Nephron progenitor cell (in vitro differentiated cells): ENCODE results near the gene ITGA2.

ENCODE experiments used
- DNase-seq: peaks from one replicate; pipeline ENCODE4 v3.0.0; 2021
- H3K27ac Mint-ChIP-seq: 2 replicates; pipeline ENCODE4 v1.8.0; 2021; ENCODE audit warnings: mild to moderate bottlenecking, moderate library complexity, mixed read lengths
- H3K27me3 Mint-ChIP-seq: 2 replicates; pipeline ENCODE4 v1.8.0; 2021; ENCODE audit warnings: mild to moderate bottlenecking, low read depth, mixed read lengths; ENCODE audit not compliant: poor library complexity
- H3K36me3 Mint-ChIP-seq: 2 replicates; pipeline ENCODE4 v1.8.0; 2021; ENCODE audit warnings: low read depth, mixed read lengths
- H3K4me1 Mint-ChIP-seq: 2 replicates; pipeline ENCODE4 v1.8.0; 2021; ENCODE audit warnings: mixed read lengths
- H3K4me3 Mint-ChIP-seq: 2 replicates; pipeline ENCODE4 v1.8.0; 2021; ENCODE audit warnings: mild to moderate bottlenecking, moderate library complexity, mixed read lengths
- H3K9me3 Mint-ChIP-seq: 2 replicates; pipeline ENCODE4 v1.8.0; 2021; ENCODE audit warnings: mild to moderate bottlenecking, moderate library complexity, mixed read lengths
- TF ChIP-seq, protein P1 (sequence below): fragments of 200-600 bp; sonication (generic); IDR thresholded peaks from 2 replicates; pipeline ENCODE4 v1.5.0; 2021; ENCODE audit warnings: antibody characterized with exemption

Gene ITGA2

DNA sequence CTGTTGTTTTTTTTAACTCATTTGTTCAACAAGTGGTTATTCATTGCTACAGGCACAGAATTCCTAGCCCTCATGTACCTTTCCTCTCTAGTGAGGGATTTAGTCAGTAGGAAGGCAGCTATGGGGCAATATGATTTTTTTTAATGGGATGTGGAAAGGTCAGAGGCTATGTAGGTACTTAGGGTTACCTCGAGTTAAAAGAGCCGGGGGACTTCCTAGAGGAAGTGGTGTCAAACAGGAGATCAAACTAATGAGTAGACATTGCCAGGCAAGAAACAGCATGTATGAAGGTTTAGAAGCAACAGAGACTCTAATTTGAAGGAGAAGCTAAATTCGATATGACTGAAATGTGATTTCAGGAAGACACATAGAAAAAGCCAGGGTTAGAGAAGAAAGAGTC, 50.7 kb downstream of the ITGA2 start:
- H3K27ac Mint-ChIP-seq: no peak overlapping the region
- H3K4me3 Mint-ChIP-seq: no peak overlapping the region
- H3K9me3 Mint-ChIP-seq: no peaks in the 10 kb centered on the region
- H3K36me3 Mint-ChIP-seq: no peaks in the 10 kb centered on the region
- H3K27me3 Mint-ChIP-seq: no peaks in the 10 kb centered on the region
- TF ChIP-seq, protein P1, sequence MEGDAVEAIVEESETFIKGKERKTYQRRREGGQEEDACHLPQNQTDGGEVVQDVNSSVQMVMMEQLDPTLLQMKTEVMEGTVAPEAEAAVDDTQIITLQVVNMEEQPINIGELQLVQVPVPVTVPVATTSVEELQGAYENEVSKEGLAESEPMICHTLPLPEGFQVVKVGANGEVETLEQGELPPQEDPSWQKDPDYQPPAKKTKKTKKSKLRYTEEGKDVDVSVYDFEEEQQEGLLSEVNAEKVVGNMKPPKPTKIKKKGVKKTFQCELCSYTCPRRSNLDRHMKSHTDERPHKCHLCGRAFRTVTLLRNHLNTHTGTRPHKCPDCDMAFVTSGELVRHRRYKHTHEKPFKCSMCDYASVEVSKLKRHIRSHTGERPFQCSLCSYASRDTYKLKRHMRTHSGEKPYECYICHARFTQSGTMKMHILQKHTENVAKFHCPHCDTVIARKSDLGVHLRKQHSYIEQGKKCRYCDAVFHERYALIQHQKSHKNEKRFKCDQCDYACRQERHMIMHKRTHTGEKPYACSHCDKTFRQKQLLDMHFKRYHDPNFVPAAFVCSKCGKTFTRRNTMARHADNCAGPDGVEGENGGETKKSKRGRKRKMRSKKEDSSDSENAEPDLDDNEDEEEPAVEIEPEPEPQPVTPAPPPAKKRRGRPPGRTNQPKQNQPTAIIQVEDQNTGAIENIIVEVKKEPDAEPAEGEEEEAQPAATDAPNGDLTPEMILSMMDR: no peak
- DNase-seq: no peak
- no peaks in the 10 kb centered on the region for H3K4me1 Mint-ChIP-seq

DNA sequence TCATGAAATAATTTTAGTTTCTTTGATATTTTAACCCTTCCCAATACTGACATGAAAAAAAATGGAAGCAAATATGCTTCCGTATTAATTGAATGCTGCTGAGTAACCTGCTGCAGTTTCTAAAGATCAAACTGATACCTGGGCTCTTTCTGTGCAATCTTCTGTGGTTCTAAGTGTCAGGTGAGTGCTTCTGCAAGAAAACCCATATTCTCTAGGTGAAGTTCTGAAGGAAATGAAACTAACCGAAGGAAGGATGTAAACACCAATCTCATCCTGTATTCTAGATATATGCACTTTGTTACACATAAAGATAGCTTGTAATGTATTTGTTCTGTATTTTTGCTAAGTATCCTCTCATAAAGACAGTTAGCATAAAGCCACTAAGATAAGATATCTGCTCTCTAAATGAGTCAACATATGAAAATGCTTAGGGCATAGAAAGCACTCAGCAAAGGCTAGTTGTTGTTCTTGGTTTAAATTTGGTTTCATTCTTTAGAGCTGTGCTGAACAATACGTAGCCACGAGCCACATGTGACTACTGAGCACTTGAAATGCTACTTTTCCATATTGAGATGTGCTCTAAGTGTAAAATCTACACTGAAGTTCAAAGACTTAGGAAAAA, 52.0 kb downstream of the ITGA2 start:
- Mint-ChIP-seq H3K27me3 (peaks cover under 1% of the 10 kb centered on the region), H3K27ac (no peak overlapping the region), H3K4me1 (no peaks in the 10 kb centered on the region), H3K4me3 (no peak overlapping the region), H3K36me3 (no peaks in the 10 kb centered on the region), H3K9me3 (no peaks in the 10 kb centered on the region)
- no peak for DNase-seq
- TF ChIP-seq, protein P1: no peak

GRCh38 chr5:53041740-53042139, 52.6 kb downstream of the ITGA2 start:
- Mint-ChIP-seq H3K9me3 (no peaks in the 10 kb centered on the region), H3K27me3 (peaks cover 3% of the 10 kb centered on the region), H3K4me1 (no peaks in the 10 kb centered on the region), H3K27ac (no peak overlapping the region), H3K36me3 (no peaks in the 10 kb centered on the region), H3K4me3 (no peak overlapping the region)
- no peak for DNase-seq
- TF ChIP-seq, protein P1: no peak

DNA sequence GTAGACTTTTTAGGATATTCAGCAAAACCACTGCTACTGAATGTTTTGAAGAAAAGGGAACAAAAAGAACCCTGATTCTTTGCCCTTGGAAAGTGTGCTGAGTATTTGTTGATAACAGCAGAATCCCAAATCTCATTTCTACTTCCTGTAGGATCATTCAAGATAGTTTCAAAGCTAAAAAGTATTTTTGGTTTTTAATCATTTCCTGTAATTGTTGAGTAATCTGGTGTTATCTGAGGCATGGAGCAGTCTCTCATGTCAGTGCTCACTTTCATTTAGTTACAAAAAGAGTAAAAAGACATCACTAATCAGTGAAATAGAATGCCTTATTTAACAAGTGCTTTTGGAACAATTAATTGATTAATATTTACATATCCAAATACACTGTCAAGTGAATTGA, 56.1 kb downstream of the ITGA2 start:
- DNase-seq: no peak
- Mint-ChIP-seq H3K27me3 (peaks cover 5% of the 10 kb centered on the region), H3K4me1 (no peaks in the 10 kb centered on the region), H3K4me3 (no peak overlapping the region), H3K27ac (no peak overlapping the region), H3K9me3 (no peaks in the 10 kb centered on the region), H3K36me3 (no peaks in the 10 kb centered on the region)
- TF ChIP-seq, protein P1: no peak

DNA sequence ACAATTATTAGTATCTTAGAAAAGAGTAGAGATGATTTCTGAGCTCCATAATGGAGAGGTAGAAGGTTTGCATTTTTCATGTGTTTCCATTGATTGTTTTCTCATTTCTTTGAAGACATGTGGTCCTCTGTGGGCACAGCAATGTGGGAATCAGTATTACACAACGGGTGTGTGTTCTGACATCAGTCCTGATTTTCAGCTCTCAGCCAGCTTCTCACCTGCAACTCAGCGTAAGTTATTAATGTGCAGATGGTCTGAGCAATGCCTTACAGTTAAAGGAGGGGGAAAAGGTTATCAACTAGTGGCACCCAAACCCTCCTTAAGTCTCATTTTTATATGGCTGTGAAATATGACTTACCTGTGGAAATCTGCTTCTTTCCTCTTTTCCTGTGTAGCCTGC, 59.1 kb downstream of the ITGA2 start:
- H3K36me3 Mint-ChIP-seq: no peaks in the 10 kb centered on the region
- H3K9me3 Mint-ChIP-seq: no peaks in the 10 kb centered on the region
- no peaks in the 10 kb centered on the region for H3K4me1 Mint-ChIP-seq
- DNase-seq: no peak
- H3K4me3 Mint-ChIP-seq: no peak overlapping the region
- TF ChIP-seq, protein P1: no peak
- no peak overlapping the region for H3K27ac Mint-ChIP-seq
- H3K27me3 Mint-ChIP-seq: peaks cover 8% of the 10 kb centered on the region

DNA sequence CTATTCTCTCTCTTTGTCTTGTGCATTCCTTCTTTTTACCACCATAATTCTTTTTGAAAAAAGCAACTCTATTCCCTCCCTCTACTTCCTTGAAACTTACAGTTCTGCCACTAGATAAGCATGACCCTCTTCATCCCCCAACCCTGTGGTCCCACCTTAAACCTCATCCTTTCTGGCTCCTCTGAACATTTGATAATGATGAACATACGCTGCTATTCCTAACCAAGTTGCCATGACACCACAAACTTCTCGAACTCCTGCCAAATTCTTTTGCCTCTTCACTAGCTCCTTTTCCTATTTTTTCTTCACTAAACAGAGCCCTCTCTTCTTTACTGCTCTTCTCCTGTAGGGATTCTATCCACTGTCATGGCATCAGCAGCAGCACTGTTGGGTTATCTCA, 63.3 kb downstream of the ITGA2 start:
- no peak overlapping the region for H3K4me3 Mint-ChIP-seq
- no peaks in the 10 kb centered on the region for H3K4me1 Mint-ChIP-seq
- no peaks in the 10 kb centered on the region for H3K9me3 Mint-ChIP-seq

More for the DNA sequence above, 63.3 kb downstream of the ITGA2 start:
- no peaks in the 10 kb centered on the region for H3K36me3 Mint-ChIP-seq
- H3K27ac Mint-ChIP-seq: no peak overlapping the region
- DNase-seq: no peak
- H3K27me3 Mint-ChIP-seq: peaks cover 4% of the 10 kb centered on the region
- TF ChIP-seq, protein P1: no peak
